ENCODE results near the gene EPHA1. TPM values are rescaled to one million over a fixed set of nuclear protein-coding genes. Genes with fewer than 3 reads are reported as not detected.
"Not testable (repeated sequence)": the region's sequence is repeated elsewhere in the genome, so short reads cannot be mapped to it uniquely, and the experiment has no call there.

EPHA1 gene
- total RNA-seq, 1 donor from 2014 or later = 7.9 TPM

DNA sequence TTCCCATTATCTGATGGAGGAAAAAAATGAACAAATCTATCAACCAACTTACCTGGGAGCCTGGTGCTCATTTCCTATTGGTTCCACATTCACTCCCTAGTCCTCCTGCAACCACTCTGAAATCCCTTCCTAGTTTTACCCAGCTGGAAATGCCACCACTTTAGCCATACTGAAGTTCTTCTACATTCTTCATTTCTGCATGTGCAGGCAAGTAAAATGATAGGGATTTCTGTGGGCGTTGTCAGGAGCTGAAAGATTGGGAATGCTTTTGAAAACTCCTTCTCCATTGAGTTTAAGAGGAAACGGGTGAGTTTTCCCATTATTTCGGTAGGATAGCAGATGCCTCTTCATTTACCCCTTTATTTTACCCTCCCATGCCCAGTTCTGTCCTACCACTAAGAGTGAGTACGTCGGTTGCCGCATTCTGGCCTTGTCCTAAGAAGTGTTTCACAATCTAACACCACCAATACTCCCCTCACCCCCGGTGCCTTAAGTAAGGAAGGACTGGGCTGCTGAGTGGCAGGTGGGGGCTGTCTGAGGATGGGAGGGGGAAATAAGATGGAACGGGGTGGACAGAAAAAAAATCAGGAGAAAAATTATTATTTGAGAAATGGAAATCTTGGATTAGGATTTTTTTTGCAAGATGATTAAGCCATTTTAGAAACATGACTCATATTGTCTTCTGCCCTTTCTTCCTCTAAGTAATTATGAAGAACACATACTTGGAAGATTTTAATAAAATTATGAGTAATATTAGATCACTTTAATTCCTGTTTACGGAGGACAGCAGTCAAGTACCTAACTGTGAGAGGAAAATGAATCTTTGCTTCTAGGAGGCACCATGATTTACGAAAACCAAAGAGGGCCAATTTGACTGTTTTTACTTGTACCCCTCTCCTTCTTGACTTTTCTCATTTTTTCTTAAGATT is 21.4 kb upstream of the EPHA1 start:
- TF ChIP-seq, protein P1, sequence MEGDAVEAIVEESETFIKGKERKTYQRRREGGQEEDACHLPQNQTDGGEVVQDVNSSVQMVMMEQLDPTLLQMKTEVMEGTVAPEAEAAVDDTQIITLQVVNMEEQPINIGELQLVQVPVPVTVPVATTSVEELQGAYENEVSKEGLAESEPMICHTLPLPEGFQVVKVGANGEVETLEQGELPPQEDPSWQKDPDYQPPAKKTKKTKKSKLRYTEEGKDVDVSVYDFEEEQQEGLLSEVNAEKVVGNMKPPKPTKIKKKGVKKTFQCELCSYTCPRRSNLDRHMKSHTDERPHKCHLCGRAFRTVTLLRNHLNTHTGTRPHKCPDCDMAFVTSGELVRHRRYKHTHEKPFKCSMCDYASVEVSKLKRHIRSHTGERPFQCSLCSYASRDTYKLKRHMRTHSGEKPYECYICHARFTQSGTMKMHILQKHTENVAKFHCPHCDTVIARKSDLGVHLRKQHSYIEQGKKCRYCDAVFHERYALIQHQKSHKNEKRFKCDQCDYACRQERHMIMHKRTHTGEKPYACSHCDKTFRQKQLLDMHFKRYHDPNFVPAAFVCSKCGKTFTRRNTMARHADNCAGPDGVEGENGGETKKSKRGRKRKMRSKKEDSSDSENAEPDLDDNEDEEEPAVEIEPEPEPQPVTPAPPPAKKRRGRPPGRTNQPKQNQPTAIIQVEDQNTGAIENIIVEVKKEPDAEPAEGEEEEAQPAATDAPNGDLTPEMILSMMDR (IDR thresholded peaks at IDR 0.05; ENCODE audit: insufficient read depth, low read length, poor library complexity, severe bottlenecking) = no peak
- H3K4me3 ChIP-seq (ENCODE audit: low read depth, low read length) = no peak overlapping the region
- H3K36me3 ChIP-seq (ENCODE audit: control insufficient read depth, insufficient read depth, low read length) = no peaks in the 10 kb centered on the region
- no peaks in the 10 kb centered on the region for H3K27me3 ChIP-seq (ENCODE audit: control insufficient read depth, insufficient read depth, low read length)
- DNase-seq (ENCODE audit: low read depth) = no peak

DNA sequence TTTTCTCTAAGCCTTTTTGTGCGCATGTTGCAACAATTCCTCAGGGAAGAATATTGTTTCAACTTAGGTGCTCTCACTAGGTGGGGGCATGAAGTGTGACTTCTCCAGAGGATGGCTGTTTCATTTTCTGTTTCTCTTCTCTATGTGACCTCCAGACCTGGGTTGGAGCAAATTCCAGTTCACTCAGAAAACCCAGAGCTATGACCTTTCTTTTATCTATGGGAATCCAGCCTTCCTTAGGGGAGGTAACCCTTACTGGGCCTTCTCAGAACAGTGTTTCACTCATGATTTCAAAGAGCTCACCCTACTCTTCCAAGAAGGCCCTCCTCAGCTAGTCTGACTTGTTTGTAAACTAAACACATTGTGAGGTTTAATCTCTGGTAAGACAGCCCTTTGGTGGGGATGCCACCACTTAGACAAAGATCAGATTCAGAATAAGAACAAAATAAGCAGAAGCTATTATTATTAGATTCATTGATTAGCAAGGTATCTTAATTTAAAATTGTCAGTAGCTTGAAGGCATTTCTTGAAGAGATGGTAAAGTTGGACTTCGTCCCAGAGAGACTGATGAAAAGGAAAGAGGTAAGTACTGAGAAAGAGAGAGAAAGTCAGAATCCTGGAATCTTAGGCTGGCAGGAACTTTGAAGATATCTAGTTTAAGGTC is 18.0 kb upstream of the EPHA1 start:
- no peak for DNase-seq (ENCODE audit: low read depth)
- TF ChIP-seq, protein P1 (IDR thresholded peaks at IDR 0.05; ENCODE audit: insufficient read depth, low read length, poor library complexity, severe bottlenecking) = no peak
- H3K36me3 ChIP-seq (ENCODE audit: control insufficient read depth, insufficient read depth, low read length) = no peaks in the 10 kb centered on the region
- H3K27me3 ChIP-seq (ENCODE audit: control insufficient read depth, insufficient read depth, low read length) = no peaks in the 10 kb centered on the region
- H3K4me3 ChIP-seq (ENCODE audit: low read depth, low read length) = no peak overlapping the region

DNA sequence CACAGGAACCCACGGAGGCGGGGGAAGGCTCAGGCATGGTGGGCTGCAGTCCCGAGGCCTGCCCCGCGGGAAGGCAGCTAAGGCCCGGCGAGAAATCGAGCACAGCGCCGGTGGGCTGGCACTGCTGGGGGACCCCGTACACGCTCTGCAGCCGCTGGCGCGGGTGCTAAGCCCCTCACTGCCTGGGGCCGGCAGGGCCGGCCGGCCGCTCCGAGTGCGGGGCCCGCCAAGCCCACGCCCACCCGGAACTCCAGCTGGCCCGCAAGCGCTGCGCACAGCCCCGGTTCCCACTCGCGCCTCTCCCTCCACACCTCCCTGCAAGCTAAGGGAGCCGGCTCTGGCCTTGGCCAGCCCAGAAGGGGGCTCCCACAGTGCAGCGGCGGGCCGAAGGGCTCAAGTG is 15.8 kb upstream of the EPHA1 start:
- not testable (repeated sequence) for H3K27me3 ChIP-seq (ENCODE audit: control insufficient read depth, insufficient read depth, low read length); H3K36me3 ChIP-seq (ENCODE audit: control insufficient read depth, insufficient read depth, low read length); DNase-seq (ENCODE audit: low read depth); H3K4me3 ChIP-seq (ENCODE audit: low read depth, low read length)

DNA sequence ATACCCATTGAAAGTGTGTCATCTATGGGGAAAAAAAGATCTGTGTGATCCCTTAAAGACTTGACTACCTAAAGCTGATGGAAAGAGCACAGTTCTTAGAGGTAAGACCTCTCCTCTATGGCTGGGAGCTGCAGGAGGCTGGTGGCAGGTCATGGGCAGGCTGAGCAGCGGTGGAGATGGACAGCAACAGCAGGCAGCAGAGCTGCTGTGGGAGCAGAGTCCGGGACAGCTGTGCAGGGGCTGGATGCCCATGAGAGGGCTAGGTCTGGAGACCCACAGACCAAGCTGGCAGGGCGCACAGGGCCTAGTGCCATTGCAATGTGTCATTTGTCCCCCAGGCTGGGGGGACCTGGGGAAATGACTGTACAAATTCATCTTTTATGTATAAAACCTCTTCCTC is 13.4 kb upstream of the EPHA1 start:
- H3K36me3 ChIP-seq (ENCODE audit: control insufficient read depth, insufficient read depth, low read length) = no peaks in the 10 kb centered on the region
- DNase-seq (ENCODE audit: low read depth) = no peak
- no peaks in the 10 kb centered on the region for H3K27me3 ChIP-seq (ENCODE audit: control insufficient read depth, insufficient read depth, low read length)
- H3K4me3 ChIP-seq (ENCODE audit: low read depth, low read length) = no peak overlapping the region
- TF ChIP-seq, protein P1 (IDR thresholded peaks at IDR 0.05; ENCODE audit: insufficient read depth, low read length, poor library complexity, severe bottlenecking) = no peak

DNA sequence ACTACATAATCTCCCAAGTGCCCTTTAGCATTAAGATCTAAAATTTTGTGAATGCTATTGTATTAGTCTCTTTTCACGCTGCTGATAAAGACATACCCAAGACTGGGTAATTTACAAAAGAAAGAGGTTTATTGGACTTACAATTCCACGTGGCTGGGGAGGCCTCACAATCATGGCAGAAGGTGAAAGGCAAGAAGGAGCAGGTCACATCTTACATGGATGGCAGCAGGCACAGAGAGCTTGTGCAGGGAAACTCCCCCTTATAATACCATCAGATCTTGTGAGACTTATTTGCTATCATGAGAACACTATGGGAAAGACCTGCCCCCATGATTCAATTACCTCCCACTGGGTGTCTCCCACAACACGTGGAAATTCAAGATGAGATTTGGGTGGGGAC is 12.0 kb upstream of the EPHA1 start:
- not testable (repeated sequence) for H3K36me3 ChIP-seq (ENCODE audit: control insufficient read depth, insufficient read depth, low read length); DNase-seq (ENCODE audit: low read depth); H3K27me3 ChIP-seq (ENCODE audit: control insufficient read depth, insufficient read depth, low read length); H3K4me3 ChIP-seq (ENCODE audit: low read depth, low read length)

DNA sequence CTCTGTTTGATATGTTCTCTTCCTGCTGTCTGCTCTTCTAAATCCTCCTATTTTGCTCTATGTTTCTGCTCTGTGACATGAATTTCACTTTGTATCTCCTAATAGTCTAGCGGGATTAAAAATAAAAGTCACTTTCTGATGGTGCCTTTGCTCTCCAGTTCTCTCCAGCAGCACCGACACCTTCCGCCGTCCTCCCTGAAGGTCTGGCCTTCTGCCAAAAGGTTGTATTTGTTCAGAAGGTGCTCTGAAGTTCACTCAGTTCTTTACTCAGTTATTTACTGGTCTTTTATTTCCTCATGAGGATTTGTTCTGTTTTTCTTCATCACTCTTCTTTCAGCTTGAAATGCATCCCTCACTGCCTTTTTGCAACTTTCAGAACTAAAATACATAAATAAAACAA is 11.2 kb upstream of the EPHA1 start:
- Histone ChIP-seq H3K4me3 (ENCODE audit: low read depth, low read length) (no peak overlapping the region), H3K36me3 (ENCODE audit: control insufficient read depth, insufficient read depth, low read length) (no peaks in the 10 kb centered on the region), H3K27me3 (ENCODE audit: control insufficient read depth, insufficient read depth, low read length) (no peaks in the 10 kb centered on the region)
- TF ChIP-seq, protein P1 (IDR thresholded peaks at IDR 0.05; ENCODE audit: insufficient read depth, low read length, poor library complexity, severe bottlenecking) = no peak
- DNase-seq (ENCODE audit: low read depth) = no peak
